HCT116 (cell line): ENCODE measurements around the gene UNKL. TPM values are rescaled to one million over a fixed set of nuclear protein-coding genes. Genes with fewer than 3 reads are reported as not detected.

ENCODE experiments used
- ATAC-seq: fragments of 200-7000 bp; cut with Tn5 transposase; 2 replicates; pipeline ENCODE4 v1.9.1; 2020; ENCODE audit warnings: mild to moderate bottlenecking, moderate library complexity
- BruUV-seq: library from RNA; stranded (reverse); fragments of 400-500 nt; replicated peaks from 2 replicates; lab custom pipeline; 2021; lab: Mats Ljungman, UMichigan
- CTCF ChIA-PET: fragments of 300-600 bp; sonication (Branson Sonifier 250); formaldehyde crosslinking; loops from one replicate; lab custom pipeline; 2021; ENCODE audit warnings: antibody characterized with exemption; lab: Charles Lee
- POLR2A ChIA-PET: fragments of 300-600, 350-600 bp; sonication (Branson Sonifier 250); formaldehyde crosslinking; loops from one replicate; lab custom pipeline; 2021; ENCODE audit warnings: antibody characterized with exemption; lab: Charles Lee
- RAD21 ChIA-PET, 2 experiments: fragments of 300-600 bp; sonication (Branson Sonifier 250); formaldehyde crosslinking; loops; one replicate each; lab custom pipeline; 2023; ENCODE audit warnings: low total read pairs in 2 of 2; ENCODE audit not compliant: uncharacterized antibody in 2 of 2, unreplicated experiment in 2 of 2, low non-redundant PET in 1 of 2; lab: Charles Lee
- DNase-seq: peaks from one replicate; pipeline ENCODE4 v3.0.0-alpha.2; 2010; ENCODE audit warnings: low read depth, low spot score
- H2AFZ ChIP-seq: fragments of 200-600 bp; shearing (Covaris generic), sonication (generic); 2 replicates; pipeline ENCODE4 v1.6.1; 2017; ENCODE audit warnings: low read depth, mixed run types, mixed read lengths, antibody characterized with exemption, low read length; ENCODE audit not compliant: poor library complexity, severe bottlenecking
- H3K27ac ChIP-seq: 2 replicates; pipeline ENCODE4 v1.5.1; 2012; ENCODE audit warnings: low read depth, low read length
- H3K27me3 ChIP-seq: fragments of 200-600 bp; sonication (generic); 2 replicates; pipeline ENCODE4 v1.6.1; 2016; ENCODE audit warnings: mixed run types, low read length, mixed read lengths; ENCODE audit not compliant: insufficient read depth
- H3K36me3 ChIP-seq, 2 experiments: fragments of 200-500 bp in 1 of 2; fragments of 200-600 bp in 1 of 2; sonication (Bioruptor generic) in 1 of 2; sonication (generic) in 1 of 2; 2 replicates each; pipeline versions ENCODE4 v1.5.1 to v1.6.1; 2014 to 2016; ENCODE audit warnings: low read length in 2 of 2, inconsistent platforms in 1 of 2, mixed read lengths in 1 of 2, mixed run types in 1 of 2; ENCODE audit not compliant: insufficient read depth in 2 of 2, control insufficient read depth in 1 of 2
- H3K4me1 ChIP-seq, 2 experiments: fragments of 200-600 bp in 1 of 2; sonication (generic) in 1 of 2; 2 replicates each; pipeline versions ENCODE4 v1.5.1 to v1.6.1; 2012 to 2017; ENCODE audit warnings: low read length in 2 of 2, inconsistent platforms in 1 of 2, mild to moderate bottlenecking in 1 of 2, mixed read lengths in 1 of 2, mixed run types in 1 of 2, moderate library complexity in 1 of 2; ENCODE audit not compliant: insufficient read depth in 2 of 2, control insufficient read depth in 1 of 2
- H3K4me2 ChIP-seq: fragments of 200-600 bp; sonication (generic); 2 replicates; pipeline ENCODE4 v1.6.1; 2017; ENCODE audit warnings: mixed run types, low read length, mixed read lengths
- H3K4me3 ChIP-seq, 2 experiments: fragments of 200-600 bp in 1 of 2; sonication (generic) in 1 of 2; replicated peaks in 1 of 2; 2 replicates each; pipeline ENCODE4 v1.5.1; 2011 to 2016; ENCODE audit warnings: low read length in 2 of 2, control low read depth in 1 of 2, low read depth in 1 of 2, mild to moderate bottlenecking in 1 of 2, mixed read lengths in 1 of 2, mixed run types in 1 of 2
- H3K79me2 ChIP-seq: fragments of 200-600 bp; sonication (generic); 2 replicates; pipeline ENCODE4 v1.6.1; 2017; ENCODE audit warnings: mild to moderate bottlenecking, mixed run types, low read length, moderate library complexity, mixed read lengths; ENCODE audit not compliant: insufficient read depth
- H3K9ac ChIP-seq: fragments of 200-600 bp; sonication (generic); 2 replicates; pipeline ENCODE4 v1.6.1; 2016; ENCODE audit warnings: low read length, mixed read lengths
- H3K9me2 ChIP-seq: fragments of 200-600 bp; sonication (generic), shearing (Covaris generic); 2 replicates; pipeline ENCODE4 v1.6.1; 2017; ENCODE audit warnings: mixed run types, mild to moderate bottlenecking, moderate library complexity; ENCODE audit not compliant: insufficient read depth
- H3K9me3 ChIP-seq, 2 experiments: fragments of 200-500 bp in 1 of 2; fragments of 200-600 bp in 1 of 2; sonication (Bioruptor generic) in 1 of 2; sonication (generic) in 1 of 2; 2 replicates each; pipeline ENCODE4 v1.6.1; 2014 to 2017; ENCODE audit warnings: low read length in 2 of 2, mixed read lengths in 2 of 2, inconsistent platforms in 1 of 2, low read depth in 1 of 2, mild to moderate bottlenecking in 1 of 2, mixed run types in 1 of 2, moderate library complexity in 1 of 2; ENCODE audit not compliant: control insufficient read depth in 1 of 2, insufficient read depth in 1 of 2
- H4K20me1 ChIP-seq: fragments of 200-600 bp; sonication (generic), shearing (Covaris generic); 2 replicates; pipeline ENCODE4 v1.6.1; 2017; ENCODE audit warnings: mixed run types, mild to moderate bottlenecking, moderate library complexity; ENCODE audit not compliant: insufficient read depth
- CBX3 ChIP-seq: IDR thresholded peaks from 2 replicates; pipeline ENCODE4 v1.6.1; 2012; ENCODE audit warnings: low read depth
- CEBPB ChIP-seq: IDR thresholded peaks from 2 replicates; pipeline ENCODE4 v1.6.1; 2012; ENCODE audit warnings: low read depth
- EGR1 ChIP-seq: IDR thresholded peaks from 2 replicates; pipeline ENCODE4 v1.6.1; 2012; ENCODE audit warnings: low read depth
- ELF1 ChIP-seq: IDR thresholded peaks from 2 replicates; pipeline ENCODE4 v1.6.1; 2012; ENCODE audit warnings: low read depth, borderline replicate concordance
- EZH2 ChIP-seq: fragments of 200-600 bp; sonication (generic); IDR thresholded peaks from 2 replicates; pipeline ENCODE4 v1.6.1; 2017; ENCODE audit warnings: antibody characterized with exemption, mixed run types
- EZH2phosphoT487 ChIP-seq: fragments of 200-600 bp; IDR thresholded peaks from 2 replicates; pipeline ENCODE4 v1.6.1; 2018; ENCODE audit warnings: antibody characterized with exemption, borderline replicate concordance
- FOSL1 ChIP-seq: IDR thresholded peaks from 2 replicates; pipeline ENCODE4 v1.6.1; 2012; ENCODE audit warnings: low read depth
- JUND ChIP-seq: IDR thresholded peaks from 2 replicates; pipeline ENCODE4 v1.6.1; 2012
- POLR2A ChIP-seq: IDR thresholded peaks from 2 replicates; pipeline ENCODE4 v1.7.0; 2011; ENCODE audit warnings: borderline replicate concordance; ENCODE audit not compliant: insufficient read depth, insufficient read length; ENCODE audit errors: extremely low read depth
- POLR2AphosphoS5 ChIP-seq: IDR thresholded peaks from 2 replicates; pipeline ENCODE4 v1.6.1; 2011; ENCODE audit warnings: mild to moderate bottlenecking, low read depth, low read length, moderate library complexity
- RAD21 ChIP-seq: IDR thresholded peaks from 2 replicates; pipeline ENCODE4 v1.6.1; 2012; ENCODE audit warnings: low read depth, mild to moderate bottlenecking
- SIN3A ChIP-seq: IDR thresholded peaks from 2 replicates; pipeline ENCODE4 v1.6.1; 2012; ENCODE audit warnings: low read depth
- SP1 ChIP-seq: IDR thresholded peaks from 2 replicates; pipeline ENCODE4 v1.6.1; 2012; ENCODE audit warnings: low read depth
- TCF7L2 ChIP-seq: IDR thresholded peaks from 2 replicates; pipeline ENCODE4 v1.7.0; 2011; ENCODE audit warnings: borderline replicate concordance, inconsistent platforms; ENCODE audit not compliant: insufficient read depth, insufficient read length; ENCODE audit errors: extremely low read depth
- YY1 ChIP-seq: IDR thresholded peaks from 2 replicates; pipeline ENCODE4 v1.6.1; 2011; ENCODE audit warnings: low read length, low read depth, moderate library complexity, mild to moderate bottlenecking; ENCODE audit not compliant: insufficient replicate concordance; ENCODE audit errors: extremely low read depth
- ZNF274 ChIP-seq: fragments of 200-500 bp; sonication (Bioruptor generic); IDR thresholded peaks from 2 replicates; pipeline ENCODE4 v1.6.1; 2014; ENCODE audit warnings: mild to moderate bottlenecking, low read depth, low read length, inconsistent platforms
- intact Hi-C: fragments of 100-400 bp; cut with micrococcal nuclease; formaldehyde crosslinking; loops from 2 replicates; pipeline ENCODE4 v1.10.0; 2022
- total RNA-seq: library from RNA; stranded (reverse); gene quantifications from one replicate; pipeline ENCODE4 v1.2.1, GENCODE V29; 2021; ENCODE audit not compliant: unreplicated experiment
- TF ChIP-seq, protein P1 (sequence below): IDR thresholded peaks from 2 replicates; pipeline ENCODE4 v1.6.1; 2012
- TF ChIP-seq, protein P2 (sequence below): IDR thresholded peaks from 2 replicates; pipeline ENCODE4 v1.6.1; 2012
- TF ChIP-seq, protein P3 (sequence below): IDR thresholded peaks from 2 replicates; pipeline ENCODE4 v1.6.1; 2012; ENCODE audit warnings: low read depth

Gene UNKL
- total RNA-seq, 1 experiment from 2014 or later: 24.9 TPM

DNA sequence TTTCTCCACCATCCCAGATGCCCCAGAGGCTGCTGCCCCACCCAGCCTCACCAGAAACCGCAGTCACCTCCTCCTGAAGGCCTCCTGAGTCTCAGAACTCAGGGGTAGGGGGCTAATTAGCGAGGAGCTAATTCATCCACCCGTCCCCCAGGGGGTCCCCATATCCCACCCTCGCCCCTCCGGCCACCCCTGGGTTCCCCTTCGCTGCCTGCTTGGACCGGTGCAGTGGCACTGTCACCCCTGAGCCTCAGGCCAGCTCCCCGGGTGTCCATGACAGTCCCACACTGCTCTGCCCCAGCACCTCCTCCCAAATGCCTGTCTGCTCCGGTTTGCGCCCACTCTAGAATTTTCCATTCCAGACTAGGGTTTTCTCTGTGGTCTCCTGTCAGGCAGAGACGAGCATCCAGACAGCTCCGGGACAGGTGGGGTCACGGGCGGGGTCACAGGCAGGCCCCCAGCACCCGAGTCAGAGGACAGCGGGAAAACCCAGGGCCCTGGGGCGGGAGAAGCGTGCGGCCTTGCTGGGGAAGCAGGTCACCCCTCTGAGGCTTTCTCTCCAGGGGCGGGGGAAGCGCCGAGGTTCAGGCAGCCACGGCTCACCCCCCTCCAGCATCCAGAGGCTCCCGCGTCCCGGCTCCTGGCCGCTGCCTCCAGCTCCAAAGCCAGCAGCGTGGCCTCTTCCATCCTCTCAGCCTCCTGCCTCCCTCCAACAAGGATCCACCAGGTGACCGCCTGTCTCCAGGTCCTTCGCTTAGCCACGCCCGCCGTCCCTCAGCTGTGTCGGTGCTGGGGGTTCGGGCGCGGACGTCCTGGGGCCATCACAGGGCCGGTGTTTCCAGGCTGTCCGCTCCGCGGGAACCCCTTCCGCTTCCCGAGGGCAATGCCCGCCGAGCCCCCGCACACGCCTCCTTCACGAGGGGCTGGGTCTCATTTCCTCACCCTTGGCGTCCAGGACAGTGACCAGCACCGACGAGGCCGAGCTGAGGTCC lies 13.3 kb upstream of the UNKL start:
- POLR2A ChIA-PET: no interaction called here
- BruUV-seq: no TSS peak
- H3K9me3 ChIP-seq: no peaks in the 10 kb centered on the region
- CTCF ChIA-PET: no interaction called here
- DNase-seq (no peak), ATAC-seq (no peak)
- H3K4me3 ChIP-seq: no peak overlapping the region
- H3K4me1 ChIP-seq: peaks cover 0 to 12% of the 10 kb centered on the region in 2 experiments; a peak in 2 of 4 replicates
- no peak overlapping the region for H3K27ac ChIP-seq
- no peaks in the 10 kb centered on the region for H3K79me2 ChIP-seq
- no peak overlapping the region; the same call in 1 of the 2 replicates for H3K9ac ChIP-seq
- no peaks in the 10 kb centered on the region for H3K27me3 ChIP-seq
- no peaks in the 10 kb centered on the region for H4K20me1 ChIP-seq
- RAD21 ChIA-PET: no interaction called here
- intact Hi-C loops: no loop called here
- no peaks in the 10 kb centered on the region for H3K36me3 ChIP-seq
- no peak overlapping the region for H2AFZ ChIP-seq
- no peaks in the 10 kb centered on the region for H3K9me2 ChIP-seq
- peak overlapping the region; percentile 26; the same call in 1 of the 2 replicates for H3K4me2 ChIP-seq
- no peak for TF ChIP-seq RAD21
- TF ChIP-seq POLR2AphosphoS5: no peak
- no peak for TF ChIP-seq FOSL1
- TF ChIP-seq EGR1: no peak
- no peak for TF ChIP-seq CEBPB
- no peak for TF ChIP-seq ELF1
- TF ChIP-seq POLR2A: no peak
- TF ChIP-seq, protein P1, sequence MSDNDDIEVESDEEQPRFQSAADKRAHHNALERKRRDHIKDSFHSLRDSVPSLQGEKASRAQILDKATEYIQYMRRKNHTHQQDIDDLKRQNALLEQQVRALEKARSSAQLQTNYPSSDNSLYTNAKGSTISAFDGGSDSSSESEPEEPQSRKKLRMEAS: no peak
- TF ChIP-seq, protein P2, sequence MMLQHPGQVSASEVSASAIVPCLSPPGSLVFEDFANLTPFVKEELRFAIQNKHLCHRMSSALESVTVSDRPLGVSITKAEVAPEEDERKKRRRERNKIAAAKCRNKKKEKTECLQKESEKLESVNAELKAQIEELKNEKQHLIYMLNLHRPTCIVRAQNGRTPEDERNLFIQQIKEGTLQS: no peak
- TF ChIP-seq CBX3: no peak
- TF ChIP-seq EZH2phosphoT487: no peak
- no peak for TF ChIP-seq EZH2
- TF ChIP-seq TCF7L2: no peak
- TF ChIP-seq SIN3A: no peak
- TF ChIP-seq JUND: no peak
- TF ChIP-seq YY1: no peak
- no peak for TF ChIP-seq SP1
- TF ChIP-seq ZNF274: no peak
- TF ChIP-seq, protein P3, sequence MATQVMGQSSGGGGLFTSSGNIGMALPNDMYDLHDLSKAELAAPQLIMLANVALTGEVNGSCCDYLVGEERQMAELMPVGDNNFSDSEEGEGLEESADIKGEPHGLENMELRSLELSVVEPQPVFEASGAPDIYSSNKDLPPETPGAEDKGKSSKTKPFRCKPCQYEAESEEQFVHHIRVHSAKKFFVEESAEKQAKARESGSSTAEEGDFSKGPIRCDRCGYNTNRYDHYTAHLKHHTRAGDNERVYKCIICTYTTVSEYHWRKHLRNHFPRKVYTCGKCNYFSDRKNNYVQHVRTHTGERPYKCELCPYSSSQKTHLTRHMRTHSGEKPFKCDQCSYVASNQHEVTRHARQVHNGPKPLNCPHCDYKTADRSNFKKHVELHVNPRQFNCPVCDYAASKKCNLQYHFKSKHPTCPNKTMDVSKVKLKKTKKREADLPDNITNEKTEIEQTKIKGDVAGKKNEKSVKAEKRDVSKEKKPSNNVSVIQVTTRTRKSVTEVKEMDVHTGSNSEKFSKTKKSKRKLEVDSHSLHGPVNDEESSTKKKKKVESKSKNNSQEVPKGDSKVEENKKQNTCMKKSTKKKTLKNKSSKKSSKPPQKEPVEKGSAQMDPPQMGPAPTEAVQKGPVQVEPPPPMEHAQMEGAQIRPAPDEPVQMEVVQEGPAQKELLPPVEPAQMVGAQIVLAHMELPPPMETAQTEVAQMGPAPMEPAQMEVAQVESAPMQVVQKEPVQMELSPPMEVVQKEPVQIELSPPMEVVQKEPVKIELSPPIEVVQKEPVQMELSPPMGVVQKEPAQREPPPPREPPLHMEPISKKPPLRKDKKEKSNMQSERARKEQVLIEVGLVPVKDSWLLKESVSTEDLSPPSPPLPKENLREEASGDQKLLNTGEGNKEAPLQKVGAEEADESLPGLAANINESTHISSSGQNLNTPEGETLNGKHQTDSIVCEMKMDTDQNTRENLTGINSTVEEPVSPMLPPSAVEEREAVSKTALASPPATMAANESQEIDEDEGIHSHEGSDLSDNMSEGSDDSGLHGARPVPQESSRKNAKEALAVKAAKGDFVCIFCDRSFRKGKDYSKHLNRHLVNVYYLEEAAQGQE: no peak
